Measurements from ENCODE around the gene CACNG4. TPM values are rescaled to one million over a fixed set of nuclear protein-coding genes. Genes with fewer than 3 reads are reported as not detected.

Gene CACNG4
- total and polyA plus RNA-seq, 2 of the 4 experiments (the other 2 are of a cell fraction): under 0.01 to 0.53 TPM

GRCh38 chr17:66967837-66968543, 3.5 kb downstream of the CACNG4 start:
- H4K8ac ChIP-seq (ENCODE audit: low read depth in 2 of 2, low read length in 2 of 2): no peak overlapping the region
- no peak overlapping the region for H3K23ac ChIP-seq (ENCODE audit: low read depth, low read length)
- no peak overlapping the region for H3K56ac ChIP-seq (ENCODE audit: extremely low read depth, insufficient read depth, low read length)
- H3K4ac ChIP-seq (ENCODE audit: low read depth, low read length): no peak overlapping the region
- H3K4me2 ChIP-seq (ENCODE audit: low read depth, low read length): no peak overlapping the region
- H2BK20ac ChIP-seq (ENCODE audit: low read depth, low read length): no peak overlapping the region
- no peak overlapping the region for H2BK5ac ChIP-seq (ENCODE audit: low read depth, low read length, poor library complexity, severe bottlenecking)
- 67% methylated on average over 3 of the region's 10 CpGs; no CpG with 5 or more reads in 1 of the 2 experiments for WGBS, 2 experiments (ENCODE audit: extremely low coverage in 2 of 2, insufficient read length in 1 of 2)
- no peak overlapping the region for H3K9ac ChIP-seq (ENCODE audit: low read depth, low read length)
- dilution Hi-C loops (cut with HindIII; ENCODE audit: low sequenced_read_pairs, unreplicated experiment) (no loop called here), intact Hi-C loops (cut with micrococcal nuclease) (no loop called here), in situ Hi-C loops (cut with MboI; ENCODE audit: low sequenced_read_pairs) (no loop called here)
- H3K4me3 ChIP-seq (ENCODE audit: insufficient read depth, low read depth, low read length): no peak overlapping the region
- CTCF ChIA-PET: interaction anchor here (0.6 kb wide), 1 partner anchor 91 kb away, joined by 8 read pairs; no protein-coding TSS in a partner anchor
- H4K91ac ChIP-seq (ENCODE audit: insufficient read depth, low read depth, low read length): no peak overlapping the region
- no peak overlapping the region for H2BK15ac ChIP-seq (ENCODE audit: low read depth, low read length)
- DNase-seq (no peak), ATAC-seq (ENCODE audit: low read depth) (no peak)
- no peak for TF ChIP-seq CHD1 (IDR thresholded peaks at IDR 0.05; ENCODE audit: low read depth, low read length)
- peak; percentile 80 for TF ChIP-seq CEBPB (IDR thresholded peaks at IDR 0.05; ENCODE audit: low read depth, low read length)
- no peak overlapping the region for H3K14ac ChIP-seq (replicated peaks; ENCODE audit: low read depth, low read length)
- H2AK9ac ChIP-seq (replicated peaks; ENCODE audit: low read depth, low read length, poor library complexity): no peak overlapping the region
- H3K4me1 ChIP-seq (ENCODE audit: control insufficient read depth, insufficient read depth, low read length): peaks cover 3% of the 10 kb centered on the region
- no peaks in the 10 kb centered on the region for H3K9me1 ChIP-seq (ENCODE audit: insufficient read depth, low read length)
- H4K20me1 ChIP-seq (ENCODE audit: insufficient read depth, low read length): no peaks in the 10 kb centered on the region
- no peaks in the 10 kb centered on the region for H3K79me1 ChIP-seq (ENCODE audit: low read depth in 1 of 2, low read length in 2 of 2)
- H4K5ac ChIP-seq (ENCODE audit: low read depth, low read length): no peak overlapping the region
- BruUV-seq (replicated peaks): no TSS peak
- peaks cover 79% of the 10 kb centered on the region for H3K27me3 ChIP-seq (ENCODE audit: control insufficient read depth, insufficient read depth, low read length)
- no peak overlapping the region for H3K27ac ChIP-seq (ENCODE audit: insufficient read depth, low read length)
- H2AFZ ChIP-seq (replicated peaks; ENCODE audit: low read length, poor library complexity): no peak overlapping the region
- H2AK5ac ChIP-seq (ENCODE audit: low read depth, low read length): no peak overlapping the region
- H3K18ac ChIP-seq (ENCODE audit: low read depth, low read length): no peak overlapping the region
- H2BK120ac ChIP-seq (ENCODE audit: low read depth, low read length): no peak overlapping the region
- no peaks in the 10 kb centered on the region for H3K36me3 ChIP-seq (ENCODE audit: control insufficient read depth, insufficient read depth, low read length)
- POLR2A ChIA-PET (ENCODE audit: unreplicated experiment): interaction anchor here (0.6 kb wide), 1 partner anchor 1934 kb away, joined by 3 read pairs; no protein-coding TSS in a partner anchor
- no peaks in the 10 kb centered on the region for H3K9me3 ChIP-seq (ENCODE audit: control insufficient read depth, insufficient read depth, low read length)

Data from IMR-90 (cell line).